Stimulated activated CD4-positive, alpha-beta T cell treated with anti-CD3 and anti-CD28 coated beads, Interleukin-4, amount 100 ng/mL, for 48 hours (primary cell): ENCODE measurements around the gene BRINP2.
"Not testable (repeated sequence)": the region's sequence is repeated elsewhere in the genome, so short reads cannot be mapped to it uniquely, and the experiment has no call there.

Source experiments
- DNase-seq, 2 donors: peaks; one replicate each; pipeline ENCODE4 v3.0.0-alpha.2; 2020; ENCODE audit warnings: low read depth in 2 of 2

BRINP2 gene

DNA sequence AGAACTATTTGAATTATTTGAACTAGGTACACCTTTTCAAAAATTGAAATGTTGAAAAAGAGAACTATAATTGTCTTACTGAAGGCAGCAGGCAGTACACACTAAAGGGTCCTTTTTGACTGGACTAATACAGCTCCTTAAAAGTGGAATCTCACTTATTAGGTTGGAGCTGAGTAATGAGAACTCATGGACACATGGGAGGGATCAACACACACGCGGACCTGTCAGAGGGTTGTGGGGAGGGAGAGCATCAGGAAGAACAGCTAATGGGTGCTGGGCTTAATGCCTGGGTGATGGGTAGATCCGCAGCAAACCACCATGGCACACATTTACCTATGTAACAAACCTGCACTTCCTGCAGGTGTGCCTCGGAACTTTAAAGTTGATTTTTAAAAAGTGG lies 145.0 kb downstream of the BRINP2 start:
- no peak for DNase-seq

DNA sequence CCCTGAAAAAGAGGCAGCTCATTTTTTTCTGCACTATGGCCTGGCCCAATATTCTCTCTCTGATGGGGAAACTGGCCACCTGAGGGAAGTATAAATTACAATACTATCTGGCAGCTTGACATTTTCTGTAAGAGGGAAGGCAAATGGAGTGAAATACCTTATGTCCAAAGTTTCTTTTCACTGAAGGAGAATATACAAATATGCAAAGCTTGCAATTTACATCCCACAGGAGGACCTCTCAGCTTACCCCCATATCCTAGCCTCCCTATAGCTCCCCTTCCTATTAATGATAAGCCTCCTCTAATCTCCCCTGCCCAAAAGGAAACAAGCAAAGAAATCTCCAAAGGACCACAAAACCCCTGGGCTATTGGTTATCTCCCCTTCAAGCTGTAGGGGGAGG lies 150.7 kb downstream of the BRINP2 start:
- DNase-seq, result not testable (repeated sequence)

DNA sequence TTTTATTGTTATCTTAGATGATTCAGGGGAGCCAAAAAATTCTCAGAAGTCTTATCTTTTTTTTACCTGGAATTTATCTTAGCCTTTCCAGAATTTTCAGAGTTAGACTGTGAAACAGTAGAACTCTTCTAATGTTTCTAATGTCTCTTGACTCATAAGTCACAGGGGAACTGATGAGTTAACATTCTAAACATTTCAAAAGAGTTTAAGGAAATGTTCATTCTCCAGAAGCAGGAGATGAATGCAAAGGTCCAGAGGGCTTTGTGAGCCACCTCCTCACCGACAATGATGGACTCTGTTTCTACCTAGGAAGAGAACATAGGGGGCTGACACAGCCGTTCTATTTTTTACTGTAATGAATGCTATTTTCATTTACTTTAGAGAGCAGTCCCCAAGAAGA lies 157.5 kb downstream of the BRINP2 start:
- DNase-seq, result no peak

DNA sequence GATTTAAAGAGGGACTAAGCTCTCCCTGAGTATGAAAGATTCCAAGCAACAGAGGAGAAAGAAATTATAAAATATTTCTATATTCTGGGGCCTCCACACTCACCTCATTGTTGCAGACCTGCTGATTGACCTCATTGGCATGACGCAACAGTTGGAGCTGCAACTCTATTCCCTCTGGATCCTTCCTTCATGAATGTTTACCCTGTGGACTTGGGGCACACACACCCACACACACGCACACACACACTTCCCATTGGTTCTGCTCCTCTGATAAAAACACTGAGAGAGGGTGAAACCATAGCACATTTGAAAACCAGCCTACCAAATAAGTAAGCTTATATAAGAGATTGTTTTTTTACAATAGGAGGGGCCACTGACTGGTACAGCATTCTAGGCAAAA lies 159.1 kb downstream of the BRINP2 start:
- DNase-seq, result no peak
